Amygdala (tissue), 56 donors: ENCODE measurements around the gene SZT2.
"Not testable (repeated sequence)": the region's sequence is repeated elsewhere in the genome, so short reads cannot be mapped to it uniquely, and the experiment has no call there.

Experiments used
- DNase-seq, 56 donors: peaks; one replicate each; lab custom pipeline; 2025; lab: John Stamatoyannopoulos, UW

Gene SZT2

DNA sequence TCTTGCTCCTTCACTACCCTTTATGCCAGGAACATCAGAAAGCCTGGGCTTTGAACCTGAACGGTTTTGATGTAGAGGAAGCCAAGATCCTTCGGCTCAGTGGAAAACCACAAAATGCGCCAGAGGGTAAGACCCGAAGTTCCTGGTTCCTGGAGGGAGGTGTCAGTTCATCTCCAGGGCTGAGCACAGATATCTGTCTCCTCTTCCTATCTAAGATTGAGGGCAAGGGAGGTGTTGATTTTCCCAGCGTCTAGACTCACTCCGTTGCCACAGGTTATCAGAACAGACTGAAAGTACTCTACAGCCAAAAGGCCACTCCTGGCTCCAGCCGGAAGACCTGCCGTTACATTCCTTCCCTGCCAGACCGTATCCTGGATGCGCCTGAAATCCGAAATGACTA lies 30.0 kb upstream of the SZT2 start:
- no peak for DNase-seq

DNA sequence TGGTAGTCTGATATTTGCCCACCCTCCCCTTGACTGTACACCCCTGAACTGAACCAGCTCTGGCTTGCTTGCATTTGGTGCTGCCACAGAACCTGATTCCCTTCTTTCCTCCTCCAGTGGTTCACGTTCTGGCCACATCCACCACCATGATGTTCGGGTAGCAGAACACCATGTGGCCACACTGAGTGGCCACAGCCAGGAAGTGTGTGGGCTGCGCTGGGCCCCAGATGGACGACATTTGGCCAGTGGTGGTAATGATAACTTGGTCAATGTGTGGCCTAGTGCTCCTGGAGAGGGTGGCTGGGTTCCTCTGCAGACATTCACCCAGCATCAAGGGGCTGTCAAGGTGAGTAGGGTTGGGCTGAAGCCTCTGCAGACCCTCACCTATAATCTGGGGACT lies 29.1 kb upstream of the SZT2 start:
- DNase-seq, result no peak

DNA sequence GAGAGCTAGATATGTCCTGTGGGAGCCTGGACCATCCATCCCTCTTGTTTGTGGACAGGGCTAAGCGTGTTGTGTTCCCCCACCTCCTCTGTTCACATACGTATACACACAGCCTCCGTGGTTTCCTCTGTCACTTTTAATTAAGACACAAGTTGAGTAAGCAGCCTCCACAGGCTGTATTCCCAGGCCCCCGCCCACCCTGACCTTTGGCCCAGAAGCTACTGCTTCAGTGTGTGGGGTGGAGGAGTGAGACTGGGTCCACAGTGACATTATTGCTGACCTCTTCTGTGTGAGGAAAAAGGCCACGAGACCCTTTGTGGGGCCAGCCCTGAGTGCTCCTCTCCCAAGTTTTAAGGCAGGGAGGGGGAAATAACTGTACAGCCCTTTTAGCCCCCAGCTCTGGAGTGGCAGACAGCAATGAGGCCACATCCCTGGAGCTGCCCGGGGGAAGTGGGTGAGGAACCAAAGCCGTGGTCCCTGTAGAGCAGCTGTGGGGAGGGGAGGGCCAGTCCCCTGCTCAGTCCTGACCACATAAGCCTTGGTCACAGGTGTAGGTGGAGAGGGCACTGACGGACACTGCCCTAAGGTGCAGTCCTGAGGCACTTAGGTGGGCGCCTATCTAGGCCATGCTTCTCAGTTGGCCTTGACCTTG lies 26.3 kb upstream of the SZT2 start:
- DNase-seq, result no peak

DNA sequence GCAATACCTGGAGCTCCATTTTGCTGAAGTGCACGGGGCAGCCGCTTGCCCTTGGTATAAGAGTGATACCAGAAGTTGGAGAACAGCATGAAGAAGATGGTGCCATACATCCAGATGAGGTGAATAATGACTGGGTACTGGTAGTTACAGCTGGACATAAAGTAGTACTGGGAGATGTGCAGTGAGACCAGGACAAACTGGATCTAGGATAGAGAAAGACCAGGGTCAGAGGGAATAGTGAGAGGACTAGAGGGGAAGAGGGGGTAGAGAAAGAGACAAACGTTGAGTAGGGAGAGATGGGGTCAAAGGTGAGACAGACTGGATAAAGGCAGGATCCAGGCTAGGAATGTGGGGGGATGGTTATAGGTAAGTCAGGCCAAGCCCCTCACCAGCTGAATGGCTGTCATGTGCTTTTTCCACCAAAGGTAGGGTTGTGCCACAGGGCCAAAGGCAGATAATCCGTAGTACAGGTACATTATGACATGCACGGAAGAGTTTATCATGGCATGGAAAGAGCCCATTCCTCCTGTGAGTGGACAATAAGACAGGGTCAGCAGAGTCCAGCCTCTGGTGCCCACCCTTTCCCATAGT lies 25.7 kb upstream of the SZT2 start:
- no peak for DNase-seq

DNA sequence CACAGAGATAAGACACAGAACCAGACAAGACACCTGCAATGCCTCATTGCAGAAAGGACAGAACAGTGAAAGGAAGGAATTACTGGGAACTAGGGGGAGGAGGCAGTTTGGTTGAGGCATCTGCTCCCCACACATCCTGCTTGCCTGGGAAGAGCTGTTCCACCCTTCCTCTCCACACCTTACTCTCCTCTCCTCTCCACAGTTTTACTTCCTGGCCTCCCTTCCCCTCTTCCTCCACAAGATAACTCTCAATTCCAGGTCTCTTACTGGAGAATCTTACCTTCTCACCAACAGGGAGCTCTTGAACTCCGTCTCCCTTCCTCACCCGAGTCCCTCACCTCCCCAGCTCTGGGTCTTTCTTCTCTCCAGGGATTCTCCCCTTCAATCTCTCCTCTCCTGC lies 24.0 kb upstream of the SZT2 start:
- DNase-seq, result no peak

DNA sequence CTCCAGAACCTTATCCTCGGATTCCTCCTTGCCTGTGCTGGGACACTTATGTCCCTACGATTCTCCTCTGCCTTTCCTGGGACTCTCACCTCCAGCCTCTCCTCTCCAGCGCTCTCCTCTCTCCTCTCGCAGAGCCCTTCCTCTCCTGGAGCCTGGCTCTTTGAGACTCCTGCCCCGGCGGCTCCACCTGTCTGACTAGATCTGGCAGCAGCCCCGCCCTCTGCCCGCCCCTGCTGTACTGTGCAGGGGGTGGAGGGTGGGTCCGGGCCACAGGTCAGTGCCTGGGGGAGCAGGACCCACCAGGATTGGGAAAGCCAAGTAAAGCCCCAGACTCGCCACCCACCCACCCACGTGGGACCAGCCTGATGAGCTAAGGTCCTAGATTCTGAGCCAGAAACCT lies 23.5 kb upstream of the SZT2 start:
- no peak for DNase-seq

DNA sequence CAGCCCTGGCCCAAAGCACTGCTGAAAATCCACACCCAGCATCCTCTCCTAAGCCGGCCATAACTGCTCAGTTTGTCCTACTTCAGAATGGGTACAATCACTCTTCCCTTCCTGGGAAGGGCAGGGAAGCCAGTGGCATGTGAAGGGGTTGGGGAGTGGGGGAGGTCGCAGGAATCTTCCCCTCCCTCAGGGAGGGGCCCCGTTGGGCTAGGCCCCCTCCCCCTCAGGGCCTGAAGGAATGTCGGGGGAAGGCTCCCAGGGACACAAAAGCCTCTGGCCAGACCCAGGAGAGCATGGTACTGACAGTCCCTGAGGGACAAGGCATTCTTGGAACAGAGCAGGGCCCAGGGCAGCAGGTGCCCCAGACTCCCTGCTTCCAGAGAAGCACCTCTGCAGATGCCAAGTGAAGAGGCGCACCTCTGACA lies 23.1 kb upstream of the SZT2 start:
- no peak for DNase-seq

DNA sequence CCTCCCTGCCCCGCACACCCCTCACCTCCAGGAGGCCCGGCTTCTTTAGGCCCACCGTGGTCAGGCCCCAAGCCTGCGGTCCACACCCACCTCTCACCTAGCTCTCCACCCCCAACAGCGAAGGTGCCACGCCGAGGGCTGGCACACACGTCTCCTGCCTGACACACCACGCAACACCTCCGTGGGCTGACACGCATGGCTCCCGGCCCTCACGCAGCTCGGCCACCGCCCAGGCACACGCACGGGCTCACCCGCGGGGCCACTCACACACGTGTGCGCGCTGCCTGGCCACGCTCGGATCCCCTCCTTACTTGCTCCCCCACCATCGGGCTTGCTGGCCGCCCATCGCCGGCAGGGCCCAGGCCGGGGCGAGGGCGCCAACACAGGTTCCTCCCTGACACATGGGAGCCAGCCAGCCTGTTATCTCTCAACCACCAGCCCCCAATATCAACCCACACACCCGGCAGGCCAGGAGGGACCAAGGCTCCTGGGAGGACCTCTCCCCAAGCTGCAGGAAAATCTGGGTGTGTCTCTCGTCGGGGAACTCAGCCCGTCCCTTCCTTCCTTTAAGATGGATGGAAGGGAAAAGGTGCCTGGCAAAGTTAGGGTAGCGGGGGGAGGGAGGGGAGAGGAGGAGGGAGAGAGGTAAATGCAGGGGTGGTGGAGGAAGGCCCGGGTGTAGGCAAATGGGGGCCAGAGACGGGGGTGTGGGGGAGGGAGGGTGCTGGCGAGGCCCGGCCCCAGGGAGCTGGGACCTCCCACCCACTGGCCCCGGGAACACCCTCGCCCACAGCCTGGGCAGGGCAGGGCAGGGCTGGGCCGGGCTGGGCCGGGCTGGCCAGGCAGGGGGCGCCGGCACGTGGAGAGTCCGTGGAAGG lies 22.4 kb upstream of the SZT2 start:
- peak in 3 of 56 donors; percentile 4 to 72 (median 31) for DNase-seq

DNA sequence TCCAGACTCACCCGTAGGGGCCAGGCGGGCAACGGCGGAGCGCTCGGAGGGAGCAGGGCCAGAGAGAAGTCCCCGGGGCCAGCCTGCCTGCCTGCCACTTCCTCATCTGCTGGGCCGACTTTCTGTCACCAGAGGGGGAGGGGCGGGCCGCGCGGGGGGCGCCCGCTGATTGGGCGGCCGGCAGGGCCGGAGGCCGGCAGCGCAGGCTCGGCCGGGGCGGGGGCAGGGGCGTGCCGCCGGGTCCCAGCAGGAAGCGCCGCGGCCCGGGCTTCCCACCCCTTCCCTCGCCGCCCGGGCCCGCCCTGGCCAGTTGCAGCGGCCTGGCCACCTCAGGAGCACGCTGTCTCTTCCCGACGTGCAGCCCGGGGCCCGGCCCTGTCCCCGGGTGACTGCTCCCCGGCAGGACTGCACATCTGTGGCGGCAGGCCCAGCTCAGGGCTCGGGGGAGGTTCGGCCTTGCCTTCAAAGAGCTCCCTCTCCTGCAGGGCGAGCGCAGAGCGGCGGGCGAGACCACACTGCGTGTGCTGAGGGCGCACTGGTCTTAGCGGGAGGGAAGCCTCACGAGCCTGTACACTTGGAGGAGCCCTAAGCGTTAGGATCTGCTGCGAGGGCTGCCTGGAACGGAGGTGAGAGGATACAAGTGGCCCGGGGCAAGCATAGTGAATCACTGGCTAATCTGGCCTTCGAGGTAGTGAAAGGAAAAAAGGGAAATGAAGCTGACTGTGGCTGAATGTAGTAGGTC lies 21.6 kb upstream of the SZT2 start, which contains the start of gene ELOVL1:
Gene ELOVL1 (minus strand): TSS at position 108 of the 742 bp plus-strand sequence. CDS start 2,402 bp downstream, outside the sequence.
- peak in 55 of 56 donors; percentile 47 to 93 (median 80) for DNase-seq

DNA sequence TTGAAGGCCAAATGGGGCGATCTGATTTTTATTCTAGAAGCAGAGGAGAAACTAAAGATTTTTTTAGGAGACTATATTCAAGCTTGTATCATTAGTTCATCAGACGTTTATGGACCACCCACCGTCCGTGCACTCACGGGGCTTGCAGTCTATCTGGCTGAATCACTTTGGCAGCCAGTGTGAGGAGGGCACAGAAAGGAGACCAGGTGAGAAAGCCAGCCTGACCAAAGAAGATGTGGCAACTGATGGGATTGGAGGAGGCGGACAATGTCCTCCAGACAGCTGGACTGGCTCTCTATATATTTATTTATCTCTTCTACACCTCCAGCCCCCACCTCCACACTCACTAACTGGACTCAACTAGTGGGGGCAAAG lies 21.1 kb upstream of the SZT2 start:
- DNase-seq, result peak in 1 of 56 donors; percentile 28

DNA sequence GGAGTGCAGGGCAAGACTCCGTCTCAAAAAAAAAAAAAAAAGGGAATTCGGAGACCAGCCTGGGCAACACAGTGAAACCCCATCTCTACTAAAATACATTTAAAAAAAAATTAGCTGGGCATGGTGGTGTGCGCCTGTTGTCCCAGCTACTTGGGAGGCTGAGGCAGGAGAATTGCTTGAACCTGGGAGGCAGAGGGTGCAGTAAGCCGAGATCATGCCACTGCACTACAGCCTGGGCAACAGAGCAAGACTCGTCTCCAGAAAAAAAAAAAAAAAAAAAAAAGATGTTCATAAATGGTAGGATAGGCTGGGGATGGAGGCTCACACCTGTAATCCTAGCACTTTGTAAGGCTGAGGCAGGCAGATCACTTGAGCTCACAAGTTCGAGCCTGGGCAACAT lies 19.9 kb upstream of the SZT2 start:
- DNase-seq, result not testable (repeated sequence)

DNA sequence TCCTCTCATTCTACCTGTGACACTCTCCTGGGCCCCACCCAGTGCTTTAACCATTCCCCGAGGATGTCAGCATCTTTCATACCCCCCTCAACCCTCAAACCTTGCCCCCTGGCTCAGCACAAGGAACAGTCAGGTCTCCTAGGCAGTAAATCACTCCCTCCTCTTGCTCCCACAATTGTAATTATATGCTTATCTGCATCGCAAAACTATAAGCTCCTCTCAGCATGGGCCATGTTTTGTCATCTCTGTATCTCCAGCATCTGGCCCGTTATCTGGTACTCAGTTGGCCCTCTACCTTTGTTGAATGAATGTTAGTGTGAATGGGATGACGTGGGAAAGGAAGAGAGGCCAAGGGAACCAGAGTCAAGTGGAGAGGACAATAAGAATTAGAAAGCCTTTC lies 19.1 kb upstream of the SZT2 start:
- no peak for DNase-seq

DNA sequence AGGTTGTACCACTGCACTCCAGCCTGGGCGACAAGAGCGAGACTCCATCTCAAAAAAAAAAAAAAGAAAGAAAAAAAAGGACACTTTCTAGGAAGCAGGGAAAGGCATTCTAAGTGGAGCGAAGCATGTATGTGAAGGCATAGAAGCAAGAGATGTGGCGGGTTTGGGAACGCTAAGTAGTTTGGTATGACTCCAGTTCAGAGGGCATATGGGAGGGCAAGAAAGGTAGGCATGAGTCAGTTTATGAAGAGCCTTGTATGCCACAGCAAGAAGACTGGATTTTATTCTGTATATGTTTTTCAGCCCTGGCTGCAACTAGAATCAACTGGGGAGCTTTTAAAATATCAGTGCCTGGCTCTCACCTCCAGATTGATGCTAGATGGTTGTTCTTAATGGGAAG lies 17.5 kb upstream of the SZT2 start:
- DNase-seq, result no peak

DNA sequence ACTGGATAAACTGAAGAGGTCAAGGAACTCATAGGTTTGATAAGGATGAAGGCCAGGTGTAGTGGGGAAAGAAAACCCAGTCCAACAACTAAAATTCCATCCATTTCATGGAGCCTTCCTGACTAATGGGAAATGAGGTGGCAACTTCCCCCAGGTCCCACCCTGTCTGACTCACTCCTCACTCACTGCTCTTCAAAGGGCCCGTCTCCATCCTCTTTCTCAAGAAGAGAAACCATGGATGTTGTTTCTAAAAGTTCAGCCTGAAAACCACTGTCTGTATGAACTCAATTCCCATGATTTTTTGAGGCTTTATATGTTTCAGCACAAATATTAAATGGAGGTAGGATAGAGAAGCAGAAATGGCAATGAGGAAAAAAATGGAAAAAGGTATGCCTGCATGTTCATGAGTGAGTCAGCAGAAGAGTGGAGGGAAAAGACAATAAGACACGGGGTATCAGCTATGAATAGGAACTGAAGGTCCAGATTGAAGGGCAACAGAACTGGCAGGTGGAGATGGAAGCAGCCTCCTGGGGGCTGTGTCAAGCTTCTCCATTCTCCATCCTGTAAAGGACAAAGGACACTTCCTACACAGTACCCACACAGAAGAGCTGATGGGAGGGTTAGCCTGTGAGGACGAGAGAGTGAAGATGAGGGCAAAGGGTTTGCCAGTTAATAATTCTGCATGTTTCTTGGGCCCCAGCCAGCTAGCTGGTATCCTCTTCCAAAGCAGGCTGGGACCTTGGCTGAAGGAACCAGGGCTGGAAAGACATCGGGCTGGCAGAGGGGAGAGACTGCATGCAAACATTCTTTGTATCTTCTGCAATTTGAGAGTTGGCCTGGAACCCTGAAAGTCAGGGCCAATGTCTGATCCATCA lies 16.4 kb upstream of the SZT2 start:
- peak in 2 of 56 donors; percentile 4 to 43 for DNase-seq

DNA sequence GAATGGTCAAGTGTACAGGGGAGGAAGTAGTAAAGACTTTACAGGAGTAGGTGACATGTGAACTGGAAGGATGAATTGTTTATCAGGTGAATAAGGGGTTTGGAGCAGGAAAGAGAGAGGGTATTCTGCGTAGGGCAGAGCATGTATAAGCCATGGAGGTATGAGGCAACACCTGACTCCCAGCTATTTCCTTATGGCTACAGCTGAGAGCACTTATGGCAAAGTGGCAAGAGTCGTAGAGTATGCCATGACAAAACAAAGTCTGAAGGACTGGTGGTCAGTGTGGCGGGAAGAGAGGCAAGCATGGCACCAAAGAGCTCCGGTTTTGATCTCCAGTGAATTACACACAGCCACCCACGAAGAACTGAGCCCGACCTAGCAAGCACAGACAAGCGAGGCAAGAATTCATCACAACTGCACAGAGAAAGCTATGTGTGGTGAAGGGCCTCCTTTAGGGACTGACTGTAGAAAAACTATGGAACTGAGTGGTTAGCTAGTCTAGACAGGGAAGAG lies 12.9 kb upstream of the SZT2 start:
- DNase-seq, result no peak

DNA sequence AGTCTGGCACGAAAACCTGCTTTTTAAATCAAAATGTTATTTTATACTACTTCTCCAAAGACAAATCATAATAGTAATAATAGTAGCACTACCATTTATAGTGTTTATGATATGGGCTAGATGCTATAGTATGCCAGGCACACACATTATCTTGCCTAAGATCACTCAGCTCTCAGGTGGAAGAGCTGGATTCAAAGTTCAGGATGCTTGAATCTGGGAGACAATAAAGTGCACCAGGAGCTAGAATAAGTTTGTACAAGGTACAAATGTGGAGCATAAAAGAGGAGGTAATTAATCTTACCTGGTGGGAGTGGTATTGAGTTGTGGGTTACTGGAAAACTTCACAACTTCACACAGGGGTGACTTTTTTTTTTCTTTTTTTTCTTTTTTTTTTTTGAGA lies 11.9 kb upstream of the SZT2 start:
- DNase-seq, result no peak

DNA sequence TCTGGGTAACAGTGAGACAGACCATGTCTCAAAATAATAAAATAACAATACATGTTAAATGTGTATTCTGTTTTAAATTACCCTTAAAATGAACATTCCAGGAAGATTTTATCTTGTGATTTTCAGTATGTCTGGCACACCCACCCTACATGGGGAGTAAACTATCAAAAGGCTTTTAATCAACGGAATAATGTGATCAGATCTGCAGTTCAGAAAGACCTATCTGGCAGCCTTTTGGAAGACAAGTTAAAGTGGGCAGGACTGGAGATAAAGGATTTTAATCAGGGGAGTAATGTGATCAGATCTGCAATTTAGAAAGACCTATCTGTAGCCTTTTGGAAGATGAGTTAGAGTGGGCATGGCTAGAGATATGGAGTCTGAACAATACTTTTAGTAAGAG lies 10.2 kb upstream of the SZT2 start:
- no peak for DNase-seq

DNA sequence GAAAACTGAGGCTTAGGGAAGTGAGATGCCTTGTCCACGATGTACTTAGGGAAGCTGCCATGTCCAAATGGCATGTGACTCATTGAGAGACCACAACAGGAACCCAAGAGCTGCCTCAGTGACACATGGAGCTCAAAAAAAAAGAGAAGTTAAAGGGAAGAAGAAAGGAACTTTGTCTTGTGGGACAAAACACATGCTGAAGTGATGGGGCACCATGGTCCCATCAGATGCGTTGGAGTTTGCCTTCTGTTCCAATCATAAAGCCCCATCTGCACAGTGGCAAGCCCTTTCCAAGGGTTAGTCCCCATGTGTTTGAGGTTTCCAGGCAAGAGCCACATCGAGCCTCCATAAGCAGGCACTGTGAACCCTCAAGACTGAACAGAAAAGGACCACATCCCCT lies 8.1 kb upstream of the SZT2 start:
- DNase-seq, result peak in 15 of 56 donors; percentile 25 to 74 (median 56)

DNA sequence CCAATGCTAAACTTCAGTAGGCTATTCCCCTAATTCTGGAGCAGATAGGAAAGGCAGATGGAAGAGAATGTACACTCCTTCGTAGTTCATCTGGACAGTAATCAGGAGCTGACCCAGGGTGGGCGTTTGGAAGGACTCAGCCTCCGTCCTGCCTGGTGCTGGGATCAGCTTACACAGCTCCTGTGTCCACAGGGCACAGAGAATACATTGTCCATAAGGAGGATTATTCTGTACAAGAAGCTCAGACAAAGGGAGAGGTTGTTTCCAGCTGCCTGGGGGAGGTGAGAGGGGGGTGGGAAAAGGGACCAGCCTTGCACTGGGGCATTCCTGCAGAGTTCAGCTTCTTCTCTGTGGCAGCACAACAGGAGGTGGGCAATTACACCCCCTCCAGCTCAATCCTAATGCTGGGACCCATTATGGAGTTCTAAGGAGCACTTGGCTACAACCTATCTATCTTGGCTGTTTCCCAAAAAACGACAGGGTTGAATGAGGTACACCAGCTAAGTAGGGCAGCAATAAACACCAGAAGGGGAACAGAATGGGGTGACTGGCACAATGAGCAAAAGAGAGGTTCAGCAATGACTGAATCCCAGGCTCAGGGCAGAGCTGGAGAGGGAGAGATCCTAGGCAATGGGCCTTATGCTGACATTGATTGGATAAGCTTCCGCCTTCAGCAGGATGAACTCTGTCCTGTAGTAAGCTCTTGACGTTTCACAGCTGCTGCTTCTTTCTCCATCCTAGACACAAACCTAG lies 7.5 kb upstream of the SZT2 start:
- peak in 54 of 56 donors; percentile 25 to 86 (median 65) for DNase-seq
